ENCODE data around the gene GPC1.

GRCh38 chr2:240464514-240465241 lies 29.2 kb downstream of the GPC1 start:
- no peak for TF ChIP-seq MXI1 (IDR thresholded peaks at IDR 0.05; ENCODE audit: low read depth, low read length)
- TF ChIP-seq YY1 (IDR thresholded peaks at IDR 0.05; ENCODE audit: low read depth) = no peak
- no peak for TF ChIP-seq CHD2 (IDR thresholded peaks at IDR 0.05; ENCODE audit: low read length, partially characterized antibody)
- TF ChIP-seq MEF2A (IDR thresholded peaks at IDR 0.05; ENCODE audit: borderline replicate concordance, low read depth) = no peak
- no peak for TF ChIP-seq EZH2phosphoT487 (IDR thresholded peaks at IDR 0.05; ENCODE audit: borderline replicate concordance, low read depth)
- TF ChIP-seq CTCF (IDR thresholded peaks at IDR 0.05) = no peak
- TF ChIP-seq USF1 (IDR thresholded peaks at IDR 0.05; ENCODE audit: borderline replicate concordance, low read depth) = no peak
- no peak for TF ChIP-seq REST (IDR thresholded peaks at IDR 0.05; ENCODE audit: low read depth, low read length)

Measured in SK-N-SH (cell line).